ENCODE measurements around the gene ABCF3.

ABCF3 gene

DNA sequence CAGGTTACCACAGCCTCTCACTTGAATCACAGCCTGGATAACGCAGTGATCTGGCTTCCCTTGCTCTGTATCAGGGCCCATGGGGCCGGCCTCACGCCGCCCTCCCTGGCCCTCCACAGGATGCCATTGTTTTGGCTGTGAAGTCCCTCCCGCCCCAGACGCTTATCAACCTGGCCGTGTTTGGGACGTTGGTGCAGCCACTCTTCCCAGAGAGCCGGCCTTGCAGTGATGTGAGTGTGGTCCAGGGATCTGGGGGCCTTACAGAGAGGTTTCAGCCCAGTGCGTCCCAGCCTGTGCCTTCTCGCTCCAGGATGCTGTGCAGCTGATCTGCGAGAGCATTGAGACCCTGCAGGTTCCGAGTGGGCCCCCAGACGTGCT, 50.0 kb downstream of the ABCF3 start:
- no peak overlapping the region for H3K4me3 ChIP-seq (ENCODE audit: low read depth in 1 of 5, low read length in 5 of 5)
- peaks cover 0 to under 1% (median 0%) of the 10 kb centered on the region in 5 donors for H3K4me1 ChIP-seq (ENCODE audit: control insufficient read depth in 5 of 5, insufficient read depth in 5 of 5, low read length in 5 of 5)
- no peaks in the 10 kb centered on the region for H3K9me3 ChIP-seq (ENCODE audit: control insufficient read depth in 5 of 5, low read length in 5 of 5)
- H3K36me3 ChIP-seq (ENCODE audit: control insufficient read depth in 5 of 5, insufficient read depth in 5 of 5, low read length in 5 of 5), result no peaks in the 10 kb centered on the region
- no peak overlapping the region for H3K9ac ChIP-seq (ENCODE audit: low read length in 5 of 5)
- no peak overlapping the region for H3K27ac ChIP-seq (ENCODE audit: low read depth, low read length)
- peaks cover 11 to 41% (median 33%) of the 10 kb centered on the region in 5 donors for H3K27me3 ChIP-seq (ENCODE audit: control insufficient read depth in 5 of 5, insufficient read depth in 4 of 5, low read length in 5 of 5)

DNA sequence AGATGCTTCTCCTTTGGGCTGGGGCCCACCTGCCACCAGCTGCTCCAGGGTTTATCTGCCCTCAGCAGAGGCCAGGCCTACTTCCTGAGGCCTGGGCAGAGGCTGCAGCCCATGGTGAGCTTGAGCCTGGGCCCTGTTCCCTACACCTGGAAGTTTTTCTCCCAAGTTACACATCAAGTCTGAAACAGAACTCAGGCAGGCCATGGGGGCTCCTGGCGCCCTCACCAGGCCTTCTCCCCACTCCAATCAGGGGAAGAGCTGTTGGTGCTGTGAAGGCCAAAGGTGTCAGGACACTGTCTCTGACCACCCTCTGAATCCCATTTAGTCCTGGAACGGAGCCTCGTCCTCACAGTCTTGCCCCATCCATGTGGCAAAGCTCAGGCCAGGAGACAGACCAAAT, 50.6 kb downstream of the ABCF3 start:
- no peaks in the 10 kb centered on the region for H3K36me3 ChIP-seq (ENCODE audit: control insufficient read depth in 5 of 5, insufficient read depth in 5 of 5, low read length in 5 of 5)
- H3K9ac ChIP-seq (ENCODE audit: low read length in 5 of 5), result no peak overlapping the region
- H3K4me3 ChIP-seq (ENCODE audit: low read depth in 1 of 5, low read length in 5 of 5), result no peak overlapping the region
- peaks cover 0 to 5% (median 3%) of the 10 kb centered on the region in 5 donors for H3K4me1 ChIP-seq (ENCODE audit: control insufficient read depth in 5 of 5, insufficient read depth in 5 of 5, low read length in 5 of 5)
- no peaks in the 10 kb centered on the region for H3K9me3 ChIP-seq (ENCODE audit: control insufficient read depth in 5 of 5, low read length in 5 of 5)
- peaks cover 6 to 35% (median 27%) of the 10 kb centered on the region in 5 donors for H3K27me3 ChIP-seq (ENCODE audit: control insufficient read depth in 5 of 5, insufficient read depth in 4 of 5, low read length in 5 of 5)
- H3K27ac ChIP-seq (ENCODE audit: low read depth, low read length), result no peak overlapping the region

DNA sequence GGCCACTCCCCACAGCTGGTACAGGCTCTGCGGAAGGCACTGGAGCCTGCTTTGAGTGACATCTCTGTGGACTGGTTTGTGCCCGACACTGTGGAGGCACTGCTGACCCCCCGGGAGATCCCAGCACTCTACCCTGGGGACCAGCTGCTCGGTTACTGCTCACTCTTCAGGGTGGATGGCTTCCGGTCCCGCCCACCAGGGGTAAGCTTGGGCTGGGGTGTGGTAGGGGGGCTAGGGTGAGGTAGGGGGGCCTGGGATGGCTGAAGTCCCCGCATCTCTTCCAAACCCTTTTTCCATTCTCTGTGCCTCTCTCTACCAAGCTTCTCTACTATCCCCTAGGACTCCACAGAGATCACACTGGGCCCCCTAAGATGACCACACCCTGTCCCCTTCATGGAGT, 51.2 kb downstream of the ABCF3 start:
- Histone ChIP-seq H3K4me3 (ENCODE audit: low read depth in 1 of 5, low read length in 5 of 5) (no peak overlapping the region), H3K36me3 (ENCODE audit: control insufficient read depth in 5 of 5, insufficient read depth in 5 of 5, low read length in 5 of 5) (peaks cover 0 to 5% (median 2%) of the 10 kb centered on the region in 5 donors), H3K9ac (ENCODE audit: low read length in 5 of 5) (no peak overlapping the region), H3K4me1 (ENCODE audit: control insufficient read depth in 5 of 5, insufficient read depth in 5 of 5, low read length in 5 of 5) (peaks cover 0 to 9% (median 3%) of the 10 kb centered on the region in 5 donors), H3K27me3 (ENCODE audit: control insufficient read depth in 5 of 5, insufficient read depth in 4 of 5, low read length in 5 of 5) (peaks cover 3 to 29% (median 22%) of the 10 kb centered on the region in 5 donors), H3K27ac (ENCODE audit: low read depth, low read length) (no peak overlapping the region), H3K9me3 (ENCODE audit: control insufficient read depth in 5 of 5, low read length in 5 of 5) (no peaks in the 10 kb centered on the region)

DNA sequence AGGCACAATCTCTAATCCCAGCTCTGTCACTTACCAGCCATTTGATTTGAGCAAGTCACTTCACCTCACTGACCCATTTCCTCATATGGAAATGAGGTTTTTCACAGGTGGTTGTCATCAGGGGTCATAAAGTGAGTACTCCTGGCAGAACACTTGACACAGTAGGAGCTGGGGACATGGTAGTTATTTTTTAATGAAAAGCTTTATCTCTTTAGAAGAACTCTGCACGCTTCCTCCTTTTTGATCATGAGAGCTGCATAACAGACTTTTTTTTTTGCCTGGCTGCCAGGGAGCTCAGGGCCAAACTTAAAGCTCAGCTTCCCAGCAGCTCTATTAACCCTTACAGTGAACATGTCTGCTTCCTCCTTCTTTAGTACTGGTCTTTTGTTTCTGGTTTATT, 51.8 kb downstream of the ABCF3 start:
- Histone ChIP-seq H3K9me3 (ENCODE audit: control insufficient read depth in 5 of 5, low read length in 5 of 5) (no peaks in the 10 kb centered on the region), H3K4me3 (ENCODE audit: low read depth in 1 of 5, low read length in 5 of 5) (no peak overlapping the region), H3K36me3 (ENCODE audit: control insufficient read depth in 5 of 5, insufficient read depth in 5 of 5, low read length in 5 of 5) (peaks cover 0 to 11% (median 8%) of the 10 kb centered on the region in 5 donors), H3K27me3 (ENCODE audit: control insufficient read depth in 5 of 5, insufficient read depth in 4 of 5, low read length in 5 of 5) (peaks cover 3 to 25% (median 17%) of the 10 kb centered on the region in 5 donors), H3K4me1 (ENCODE audit: control insufficient read depth in 5 of 5, insufficient read depth in 5 of 5, low read length in 5 of 5) (peaks cover 0 to 9% (median 3%) of the 10 kb centered on the region in 5 donors), H3K27ac (ENCODE audit: low read depth, low read length) (no peak overlapping the region), H3K9ac (ENCODE audit: low read length in 5 of 5) (no peak overlapping the region)

DNA sequence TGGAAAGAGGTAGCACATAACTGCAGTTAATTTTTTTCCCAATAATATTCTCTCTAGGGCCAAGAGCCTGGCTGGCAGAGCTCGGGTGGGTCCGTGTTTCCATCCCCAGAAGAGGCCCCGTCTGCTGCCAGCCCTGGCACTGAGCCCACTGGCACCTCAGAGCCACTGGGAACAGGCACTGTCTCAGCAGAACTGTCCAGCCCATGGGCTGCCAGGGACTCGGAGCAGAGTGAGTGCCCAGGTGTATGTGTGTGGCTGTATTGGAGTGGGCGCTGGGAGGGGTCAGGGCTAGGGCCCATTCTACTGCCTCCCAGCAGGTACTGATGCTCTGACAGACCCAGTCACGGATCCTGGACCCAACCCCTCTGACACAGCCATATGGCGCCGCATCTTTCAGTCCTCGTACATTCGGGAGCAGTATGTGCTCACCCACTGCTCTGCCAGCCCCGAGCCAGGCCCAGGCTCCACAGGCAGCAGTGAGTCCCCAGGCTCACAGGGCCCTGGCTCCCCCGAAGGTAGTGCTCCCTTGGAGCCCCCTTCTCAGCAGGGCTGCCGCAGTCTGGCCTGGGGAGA, 52.3 kb downstream of the ABCF3 start:
- peaks cover 3 to 19% (median 17%) of the 10 kb centered on the region in 5 donors for H3K27me3 ChIP-seq (ENCODE audit: control insufficient read depth in 5 of 5, insufficient read depth in 4 of 5, low read length in 5 of 5)
- H3K36me3 ChIP-seq (ENCODE audit: control insufficient read depth in 5 of 5, insufficient read depth in 5 of 5, low read length in 5 of 5), result peaks cover 3 to 16% (median 13%) of the 10 kb centered on the region in 5 donors
- peaks cover 0 to 9% (median 3%) of the 10 kb centered on the region in 5 donors for H3K4me1 ChIP-seq (ENCODE audit: control insufficient read depth in 5 of 5, insufficient read depth in 5 of 5, low read length in 5 of 5)
- no peak overlapping the region for H3K4me3 ChIP-seq (ENCODE audit: low read depth in 1 of 5, low read length in 5 of 5)
- no peak overlapping the region for H3K9ac ChIP-seq (ENCODE audit: low read length in 5 of 5)
- no peak overlapping the region for H3K27ac ChIP-seq (ENCODE audit: low read depth, low read length)
- H3K9me3 ChIP-seq (ENCODE audit: control insufficient read depth in 5 of 5, low read length in 5 of 5), result no peaks in the 10 kb centered on the region

DNA sequence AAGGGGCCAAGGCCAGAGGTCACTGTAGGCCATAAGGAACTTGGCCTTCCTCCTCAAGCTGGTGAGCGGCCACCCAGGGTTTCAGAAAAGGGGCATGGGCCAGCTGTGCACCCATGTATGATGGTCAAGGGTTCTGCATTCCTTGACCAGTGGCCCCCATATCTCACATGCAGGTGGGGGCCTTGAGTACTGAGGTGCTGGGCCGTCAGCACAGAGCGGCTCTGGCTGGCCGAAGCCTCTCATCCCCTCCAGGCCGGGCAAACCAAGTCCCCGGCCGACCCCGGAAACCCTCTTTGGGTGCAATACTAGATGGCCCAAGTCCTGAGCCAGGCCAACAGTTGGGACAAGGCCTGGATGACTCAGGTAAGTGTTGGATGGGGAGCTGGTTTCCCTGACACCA, 53.2 kb downstream of the ABCF3 start:
- no peak overlapping the region for H3K27ac ChIP-seq (ENCODE audit: low read depth, low read length)

DNA sequence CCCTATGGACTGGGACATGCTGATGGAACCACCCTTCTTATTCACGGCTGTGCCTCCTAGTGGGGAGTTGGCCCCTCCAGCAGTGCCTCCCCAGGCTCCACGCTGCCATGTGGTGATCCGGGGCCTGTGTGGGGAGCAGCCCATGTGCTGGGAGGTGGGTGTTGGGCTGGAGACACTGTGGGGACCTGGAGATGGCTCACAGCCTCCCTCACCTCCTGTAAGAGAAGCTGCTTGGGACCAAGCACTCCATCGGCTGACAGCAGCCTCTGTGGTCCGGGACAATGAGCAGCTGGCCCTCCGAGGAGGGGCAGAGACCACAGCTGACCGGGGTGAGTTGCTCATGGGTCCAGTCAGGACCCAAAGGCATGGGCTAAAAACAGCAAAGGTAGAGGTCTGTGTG, 53.7 kb downstream of the ABCF3 start:
- Histone ChIP-seq H3K4me3 (ENCODE audit: low read depth in 1 of 5, low read length in 5 of 5) (no peak overlapping the region), H3K9me3 (ENCODE audit: control insufficient read depth in 5 of 5, low read length in 5 of 5) (no peaks in the 10 kb centered on the region)

More for the DNA sequence above, 53.2 kb downstream of the ABCF3 start:
- Histone ChIP-seq H3K4me3 (ENCODE audit: low read depth in 1 of 5, low read length in 5 of 5) (no peak overlapping the region), H3K4me1 (ENCODE audit: control insufficient read depth in 5 of 5, insufficient read depth in 5 of 5, low read length in 5 of 5) (peaks cover 0 to 9% (median 3%) of the 10 kb centered on the region in 5 donors), H3K9ac (ENCODE audit: low read length in 5 of 5) (no peak overlapping the region), H3K9me3 (ENCODE audit: control insufficient read depth in 5 of 5, low read length in 5 of 5) (no peaks in the 10 kb centered on the region), H3K36me3 (ENCODE audit: control insufficient read depth in 5 of 5, insufficient read depth in 5 of 5, low read length in 5 of 5) (peaks cover 3 to 25% (median 22%) of the 10 kb centered on the region in 5 donors), H3K27me3 (ENCODE audit: control insufficient read depth in 5 of 5, insufficient read depth in 4 of 5, low read length in 5 of 5) (peaks cover 3 to 13% (median 11%) of the 10 kb centered on the region in 5 donors)

DNA sequence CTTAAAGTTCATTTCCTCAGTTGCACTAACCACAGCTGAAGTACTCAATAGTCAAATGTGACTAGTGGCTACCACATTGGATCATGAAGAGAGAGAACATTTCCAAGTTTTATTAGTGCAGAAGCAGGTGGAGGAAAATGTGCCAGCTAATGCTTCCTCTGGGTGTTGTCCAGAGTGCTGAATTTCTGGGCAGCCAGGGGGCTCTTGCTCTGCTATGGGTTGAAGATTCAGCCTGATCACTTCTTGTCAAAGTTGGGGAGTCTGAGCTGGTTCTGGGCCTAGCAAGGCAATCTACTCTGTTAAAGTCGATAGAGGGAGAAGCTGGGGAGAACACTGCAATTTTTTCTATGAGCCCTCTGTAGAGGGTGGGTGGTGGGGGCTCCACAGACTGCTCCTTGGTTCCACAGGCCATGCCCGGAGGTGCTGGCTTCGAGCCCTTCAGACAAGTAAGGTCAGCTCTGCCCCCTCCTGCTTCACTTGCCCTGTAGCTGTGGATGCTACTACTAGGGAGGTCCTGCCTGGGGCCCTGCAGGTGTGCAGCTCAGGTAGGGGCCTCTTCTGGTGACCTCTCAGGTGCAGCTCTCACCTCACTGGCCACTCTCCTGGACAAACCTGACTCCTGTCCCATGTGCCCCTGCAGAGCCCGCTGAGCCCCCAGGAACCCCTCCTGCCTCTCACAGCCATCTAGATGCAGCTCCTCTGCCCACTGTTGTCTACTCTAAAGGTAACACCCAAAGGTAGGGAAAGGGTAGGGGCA, 54.6 kb downstream of the ABCF3 start:
- H3K27ac ChIP-seq (ENCODE audit: low read depth, low read length), result no peak overlapping the region
- H3K27me3 ChIP-seq (ENCODE audit: control insufficient read depth in 5 of 5, insufficient read depth in 4 of 5, low read length in 5 of 5), result peaks cover 3 to 8% (median 7%) of the 10 kb centered on the region in 5 donors
- no peak overlapping the region for H3K4me3 ChIP-seq (ENCODE audit: low read depth in 1 of 5, low read length in 5 of 5)
- H3K36me3 ChIP-seq (ENCODE audit: control insufficient read depth in 5 of 5, insufficient read depth in 5 of 5, low read length in 5 of 5), result peaks cover 3 to 39% (median 35%) of the 10 kb centered on the region in 5 donors
- no peaks in the 10 kb centered on the region for H3K9me3 ChIP-seq (ENCODE audit: control insufficient read depth in 5 of 5, low read length in 5 of 5)
- no peak overlapping the region for H3K9ac ChIP-seq (ENCODE audit: low read length in 5 of 5)
- peaks cover 0 to 9% (median 3%) of the 10 kb centered on the region in 5 donors for H3K4me1 ChIP-seq (ENCODE audit: control insufficient read depth in 5 of 5, insufficient read depth in 5 of 5, low read length in 5 of 5)

More for the DNA sequence above, 53.7 kb downstream of the ABCF3 start:
- Histone ChIP-seq H3K36me3 (ENCODE audit: control insufficient read depth in 5 of 5, insufficient read depth in 5 of 5, low read length in 5 of 5) (peaks cover 3 to 30% (median 27%) of the 10 kb centered on the region in 5 donors), H3K4me1 (ENCODE audit: control insufficient read depth in 5 of 5, insufficient read depth in 5 of 5, low read length in 5 of 5) (peaks cover 0 to 9% (median 3%) of the 10 kb centered on the region in 5 donors), H3K27me3 (ENCODE audit: control insufficient read depth in 5 of 5, insufficient read depth in 4 of 5, low read length in 5 of 5) (peaks cover 3 to 8% (median 7%) of the 10 kb centered on the region in 5 donors), H3K9ac (ENCODE audit: low read length in 5 of 5) (no peak overlapping the region), H3K27ac (ENCODE audit: low read depth, low read length) (no peak overlapping the region)

DNA sequence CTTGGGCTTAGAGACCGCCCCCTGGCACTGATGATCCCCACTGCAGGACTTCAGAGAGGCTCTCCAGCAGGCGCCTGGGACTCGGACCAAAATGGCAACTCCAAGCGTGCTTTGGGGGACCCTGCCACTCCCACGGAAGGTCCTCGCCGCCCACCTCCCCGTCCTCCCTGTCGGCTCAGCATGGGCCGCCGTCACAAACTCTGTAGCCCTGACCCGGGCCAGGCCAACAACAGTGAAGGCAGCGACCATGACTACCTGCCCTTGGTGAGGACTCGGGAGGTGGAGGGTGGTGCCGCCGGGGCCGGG, 55.1 kb downstream of the ABCF3 start:
- Histone ChIP-seq H3K36me3 (ENCODE audit: control insufficient read depth in 5 of 5, insufficient read depth in 5 of 5, low read length in 5 of 5) (peaks cover 3 to 41% (median 37%) of the 10 kb centered on the region in 5 donors), H3K4me3 (ENCODE audit: low read depth in 1 of 5, low read length in 5 of 5) (no peak overlapping the region), H3K27ac (ENCODE audit: low read depth, low read length) (no peak overlapping the region), H3K9ac (ENCODE audit: low read length in 5 of 5) (no peak overlapping the region), H3K4me1 (ENCODE audit: control insufficient read depth in 5 of 5, insufficient read depth in 5 of 5, low read length in 5 of 5) (peaks cover 0 to 9% (median 3%) of the 10 kb centered on the region in 5 donors), H3K9me3 (ENCODE audit: control insufficient read depth in 5 of 5, low read length in 5 of 5) (no peaks in the 10 kb centered on the region), H3K27me3 (ENCODE audit: control insufficient read depth in 5 of 5, insufficient read depth in 4 of 5, low read length in 5 of 5) (peaks cover 3 to 8% (median 7%) of the 10 kb centered on the region in 5 donors)

All from subcutaneous abdominal adipose tissue (tissue), 5 donors.